CD1c-positive myeloid dendritic cell (primary cell): ENCODE measurements around the gene EBI3.
"Not testable (repeated sequence)": the region's sequence is repeated elsewhere in the genome, so short reads cannot be mapped to it uniquely, and the experiment has no call there.

Experiments
- DNase-seq: peaks from one replicate; pipeline ENCODE4 v3.0.0-alpha.2; 2016; ENCODE audit errors: extremely low spot score

EBI3 gene

DNA sequence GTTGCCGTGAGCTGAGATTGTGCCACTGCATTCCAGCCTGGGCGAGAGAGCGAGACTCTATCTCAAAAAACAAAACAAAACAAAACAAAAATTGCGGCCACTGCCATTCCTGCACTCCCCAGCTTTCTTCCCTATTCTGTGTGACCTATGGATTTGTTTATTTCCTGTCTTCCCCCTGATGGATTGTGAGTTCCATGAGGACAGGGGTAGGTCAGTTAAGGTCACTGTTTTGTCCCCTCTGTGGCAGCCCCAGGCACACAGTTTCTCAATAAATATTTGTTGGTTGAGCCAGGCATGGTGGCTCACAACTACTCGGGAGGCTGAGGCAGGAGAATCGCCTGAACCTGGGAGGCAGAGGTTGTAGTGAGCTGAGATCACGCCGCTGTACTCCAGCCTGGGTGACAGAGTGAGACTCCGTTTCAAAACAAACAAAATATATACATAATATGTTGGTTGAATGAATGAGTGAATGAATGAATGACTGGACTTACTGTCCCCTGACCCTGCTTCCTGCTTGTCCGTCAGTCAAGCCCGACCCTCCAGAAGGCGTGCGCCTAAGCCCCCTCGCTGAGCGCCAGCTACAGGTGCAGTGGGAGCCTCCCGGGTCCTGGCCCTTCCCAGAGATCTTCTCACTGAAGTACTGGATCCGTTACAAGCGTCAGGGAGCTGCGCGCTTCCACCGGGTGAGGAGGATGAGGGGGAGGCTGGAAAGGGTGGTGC is 5.0 kb downstream of the EBI3 start:
- no peak for DNase-seq

DNA sequence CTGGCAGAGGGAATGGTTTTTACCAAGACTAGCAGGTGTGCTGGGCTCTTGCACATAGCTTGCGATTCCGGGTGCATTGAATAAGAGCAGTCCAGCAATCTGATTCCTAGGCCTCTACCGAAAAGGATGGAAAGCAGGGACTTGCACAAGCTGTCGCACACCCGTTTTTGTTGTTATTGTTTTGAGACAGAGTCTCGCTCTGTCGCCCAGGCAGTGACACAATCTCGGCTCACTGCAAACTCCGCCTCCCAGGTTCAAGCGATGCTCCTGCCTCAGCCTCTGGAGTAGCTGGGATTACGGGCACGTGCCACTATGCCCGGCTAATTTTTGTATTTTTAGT is 5.5 kb downstream of the EBI3 start:
- DNase-seq: no peak

DNA sequence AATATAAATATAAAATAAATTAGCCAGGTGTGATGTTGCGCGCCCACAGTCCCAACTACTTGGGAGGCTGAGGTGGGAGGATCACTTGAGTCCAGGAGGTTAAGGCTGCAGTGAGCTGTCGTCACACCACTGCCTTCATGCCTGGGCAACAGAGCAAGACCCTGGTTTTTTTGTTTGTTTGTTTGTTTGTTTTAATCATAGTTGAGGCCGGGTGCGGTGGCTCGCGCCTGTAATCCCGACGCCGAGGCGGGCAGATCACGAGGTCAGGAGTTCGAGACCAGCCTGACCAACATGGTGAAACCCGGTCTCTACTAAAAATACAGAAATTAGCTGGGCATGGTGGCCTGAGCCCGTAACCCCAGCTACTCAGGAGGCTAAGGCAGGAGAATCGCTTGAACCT is 8.2 kb downstream of the EBI3 start:
- not testable (repeated sequence) for DNase-seq

DNA sequence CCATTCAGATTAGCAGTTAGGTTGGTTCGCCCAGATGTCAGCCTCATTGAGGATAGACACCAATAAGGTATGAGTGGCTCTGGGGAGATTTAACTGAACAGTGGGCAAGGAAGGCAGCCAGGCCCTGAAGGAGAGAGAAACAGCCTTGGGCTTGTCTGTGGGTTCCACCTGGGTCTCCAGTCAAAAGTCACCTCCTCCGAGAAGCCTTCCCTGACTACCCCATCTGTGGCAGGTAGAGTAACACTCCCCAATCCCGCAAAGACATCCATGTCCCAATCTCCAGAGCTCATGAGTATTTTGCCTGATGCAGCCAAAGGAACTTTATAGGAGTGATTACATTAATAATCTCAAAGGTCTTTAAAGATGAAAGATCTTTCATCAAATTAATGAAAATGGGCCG is 9.5 kb downstream of the EBI3 start:
- no peak for DNase-seq

DNA sequence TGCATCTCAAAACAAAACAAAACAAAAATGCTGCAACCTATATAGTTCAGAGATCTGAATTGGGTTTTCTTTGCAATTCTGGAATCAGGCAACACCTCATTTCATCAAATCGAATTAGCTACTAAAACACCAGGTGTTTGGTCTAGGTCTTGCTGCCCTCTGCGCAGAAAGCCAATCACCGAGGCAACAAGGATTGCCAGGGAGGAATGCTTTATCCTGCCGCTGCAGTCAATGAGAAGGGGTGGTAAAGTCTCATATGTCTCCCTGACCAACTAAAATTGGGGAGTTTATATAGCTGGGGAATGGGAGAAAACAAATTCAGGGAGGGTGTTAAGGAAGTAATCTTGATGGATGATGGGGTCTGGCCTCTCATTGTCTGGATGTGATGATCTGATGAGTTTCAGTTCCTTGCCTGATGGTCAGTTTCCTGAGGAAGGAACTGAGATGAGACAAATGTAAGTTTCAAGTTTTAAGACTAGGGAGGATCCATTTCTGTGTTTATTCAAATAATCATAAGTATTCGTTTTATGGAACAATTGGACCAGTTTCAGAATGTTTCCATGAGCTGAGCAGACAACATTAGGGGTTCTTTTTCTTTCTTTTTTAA is 12.6 kb downstream of the EBI3 start:
- DNase-seq: peak; percentile 54

DNA sequence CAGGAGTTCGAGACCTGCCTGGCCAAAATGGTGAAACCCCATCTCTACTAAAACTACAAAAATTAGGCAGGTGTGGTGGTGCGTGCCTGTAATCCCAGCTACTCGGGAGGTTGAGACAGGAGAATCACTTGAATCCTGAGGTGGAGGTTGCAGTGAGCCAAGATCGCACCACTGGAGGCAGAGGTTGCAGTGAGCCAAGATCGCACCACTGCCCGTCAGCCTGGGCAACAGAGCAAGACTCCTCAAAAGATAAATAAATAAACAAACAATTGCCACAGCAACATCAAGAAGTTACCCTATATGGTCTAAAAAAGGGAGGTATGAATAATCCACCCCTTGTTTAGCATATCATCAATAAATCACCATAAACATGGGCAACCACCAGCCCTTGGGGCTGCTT is 16.6 kb downstream of the EBI3 start:
- not testable (repeated sequence) for DNase-seq

DNA sequence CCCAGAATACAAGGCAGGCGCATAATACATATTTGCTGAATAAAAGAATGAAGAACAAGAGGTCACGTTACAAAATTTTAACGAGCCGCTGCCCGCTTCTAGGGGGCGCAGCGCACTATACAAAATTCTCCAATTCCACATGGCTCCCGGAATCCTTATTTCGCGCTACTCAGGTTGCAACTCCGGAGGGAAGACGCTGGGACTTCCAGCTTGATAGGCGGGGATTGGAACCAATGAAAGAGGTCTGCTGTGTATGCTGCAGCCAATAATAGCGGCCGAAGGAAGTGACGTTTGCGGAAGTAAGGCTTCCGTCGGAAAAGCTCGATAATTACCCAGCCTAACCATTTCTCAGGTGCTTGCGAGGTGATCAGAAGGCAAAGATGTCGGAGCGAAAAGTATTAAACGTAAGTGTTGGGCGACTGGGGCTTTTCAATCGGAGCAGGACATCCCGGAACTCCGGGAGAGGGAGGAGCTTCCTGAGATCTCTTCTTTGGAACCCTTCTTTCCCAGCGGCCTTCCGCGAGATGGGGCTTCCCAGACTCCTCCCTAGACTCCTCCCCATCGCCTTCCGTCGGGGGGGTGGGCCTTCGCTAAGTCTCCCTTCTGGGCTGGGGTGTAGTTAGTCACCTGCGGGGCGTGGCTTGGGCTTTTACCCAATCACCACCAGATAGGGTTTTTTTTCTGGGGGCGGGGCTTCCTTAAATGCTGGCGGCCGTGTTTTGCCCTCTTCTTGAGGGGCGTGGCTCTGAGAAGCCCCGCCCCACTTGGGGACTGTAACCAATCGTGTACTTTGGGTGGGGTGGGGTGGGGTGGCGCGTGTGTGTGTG is 17.7 kb downstream of the EBI3 start, which contains the start of gene YJU2:
Gene YJU2, plus strand, starts transcription at position 314 of the 827 bp plus-strand sequence. Its CDS starts 67 bp downstream, at position 381.
- peak; percentile 100 for DNase-seq

DNA sequence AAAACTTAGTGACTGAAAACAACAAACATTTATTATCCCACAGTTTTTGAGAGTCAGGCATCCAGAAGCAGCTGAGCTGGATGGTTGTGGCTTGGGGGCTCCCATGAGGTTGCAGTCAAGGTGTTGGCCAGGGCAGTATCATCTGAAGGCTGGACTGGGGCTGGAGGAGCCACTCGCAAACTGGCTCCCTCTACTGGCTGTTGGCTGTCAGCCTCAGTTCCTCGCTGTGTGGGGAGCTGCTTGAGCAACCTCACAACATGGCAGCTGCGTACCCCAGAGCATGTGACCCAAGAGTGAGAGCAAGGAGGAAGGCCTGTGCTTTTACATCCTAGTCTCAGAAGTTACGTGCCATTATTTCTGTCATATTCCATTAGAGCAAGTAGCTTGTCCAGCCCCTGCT is 27.2 kb downstream of the EBI3 start:
- DNase-seq: no peak

DNA sequence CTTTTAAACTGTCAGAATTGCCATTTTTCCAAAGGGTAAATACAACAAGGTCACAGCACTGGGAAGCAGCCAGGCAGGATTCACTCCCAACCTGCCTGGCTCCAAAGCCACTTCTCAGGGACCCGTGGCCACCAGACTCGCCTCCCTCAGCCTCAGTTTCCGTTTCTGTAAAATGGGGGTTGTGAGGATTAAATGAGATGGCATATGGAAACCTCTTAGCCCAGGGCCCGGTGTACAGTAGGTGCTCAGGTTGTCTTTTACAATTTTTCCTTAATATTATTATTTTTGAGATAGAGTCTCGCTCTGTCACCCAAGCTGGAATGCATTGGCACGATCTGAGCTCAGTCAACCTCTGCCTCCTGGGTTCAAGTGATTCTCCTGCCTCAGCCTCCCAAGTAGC is 27.7 kb downstream of the EBI3 start:
- no peak for DNase-seq

DNA sequence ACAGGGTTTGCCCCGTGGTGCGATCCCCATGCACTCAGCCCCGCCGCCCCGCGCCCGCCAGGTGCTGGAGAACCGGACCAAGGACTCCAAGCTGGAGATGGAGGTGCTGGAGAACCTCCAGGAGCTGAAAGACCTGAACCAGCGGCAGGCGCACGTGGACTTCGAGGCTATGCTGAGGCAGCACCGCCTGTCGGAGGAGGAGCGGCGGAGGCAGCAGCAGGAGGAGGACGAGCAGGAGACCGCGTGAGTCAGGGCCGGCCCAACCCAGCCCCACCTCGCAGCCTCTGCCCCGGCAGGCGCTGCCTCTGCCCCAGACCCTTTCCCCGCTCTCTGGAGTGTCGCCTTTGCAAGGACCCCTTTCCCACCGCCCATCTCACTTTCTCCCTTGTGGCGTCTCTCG is 28.9 kb downstream of the EBI3 start:
- DNase-seq: no peak

DNA sequence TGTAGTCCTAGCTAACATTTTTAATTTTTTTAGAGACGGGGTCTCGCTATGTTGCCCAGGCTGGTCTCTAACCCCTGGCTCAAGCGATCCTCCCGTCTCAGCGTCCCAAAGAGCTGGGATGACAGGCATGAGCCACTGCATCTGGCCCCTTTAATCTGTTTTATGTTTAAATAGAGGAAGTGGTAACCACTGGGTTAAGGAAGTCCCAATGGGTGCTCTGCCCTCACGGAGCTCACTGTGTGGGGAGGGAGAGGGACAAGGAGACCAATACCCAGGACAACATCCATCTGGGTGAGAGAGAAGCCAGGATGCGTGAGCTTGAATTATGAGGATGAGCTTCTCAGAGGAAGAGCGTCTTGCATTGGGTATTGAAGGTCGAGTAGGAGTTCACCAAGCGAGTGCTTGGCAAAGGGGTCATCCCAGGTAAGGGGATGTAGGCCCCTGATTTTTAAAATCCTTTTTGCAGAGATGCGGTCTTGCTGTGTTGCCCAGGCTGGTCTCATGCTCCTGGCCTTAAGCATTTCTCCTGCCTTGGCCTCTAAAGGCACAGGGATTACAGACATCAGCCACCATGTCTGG is 31.4 kb downstream of the EBI3 start:
- peak; percentile 40 for DNase-seq

DNA sequence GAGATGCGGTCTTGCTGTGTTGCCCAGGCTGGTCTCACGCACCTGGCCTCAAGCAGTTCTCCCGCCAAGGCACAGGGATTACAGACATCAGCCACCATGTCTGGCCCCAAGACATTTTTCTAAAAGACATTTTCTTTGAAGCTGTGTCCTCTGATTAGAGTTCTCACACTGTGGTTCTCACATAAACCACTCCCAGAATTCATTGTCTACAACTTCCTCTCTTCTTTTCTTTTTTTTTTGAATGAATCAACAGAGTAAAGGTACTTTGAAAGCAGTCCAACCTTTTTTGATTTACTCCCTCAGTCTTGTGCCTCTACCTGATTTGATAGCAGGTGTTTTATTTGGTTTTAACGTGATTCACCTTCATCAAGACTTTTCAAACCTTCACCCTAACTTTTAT is 35.5 kb downstream of the EBI3 start:
- no peak for DNase-seq

DNA sequence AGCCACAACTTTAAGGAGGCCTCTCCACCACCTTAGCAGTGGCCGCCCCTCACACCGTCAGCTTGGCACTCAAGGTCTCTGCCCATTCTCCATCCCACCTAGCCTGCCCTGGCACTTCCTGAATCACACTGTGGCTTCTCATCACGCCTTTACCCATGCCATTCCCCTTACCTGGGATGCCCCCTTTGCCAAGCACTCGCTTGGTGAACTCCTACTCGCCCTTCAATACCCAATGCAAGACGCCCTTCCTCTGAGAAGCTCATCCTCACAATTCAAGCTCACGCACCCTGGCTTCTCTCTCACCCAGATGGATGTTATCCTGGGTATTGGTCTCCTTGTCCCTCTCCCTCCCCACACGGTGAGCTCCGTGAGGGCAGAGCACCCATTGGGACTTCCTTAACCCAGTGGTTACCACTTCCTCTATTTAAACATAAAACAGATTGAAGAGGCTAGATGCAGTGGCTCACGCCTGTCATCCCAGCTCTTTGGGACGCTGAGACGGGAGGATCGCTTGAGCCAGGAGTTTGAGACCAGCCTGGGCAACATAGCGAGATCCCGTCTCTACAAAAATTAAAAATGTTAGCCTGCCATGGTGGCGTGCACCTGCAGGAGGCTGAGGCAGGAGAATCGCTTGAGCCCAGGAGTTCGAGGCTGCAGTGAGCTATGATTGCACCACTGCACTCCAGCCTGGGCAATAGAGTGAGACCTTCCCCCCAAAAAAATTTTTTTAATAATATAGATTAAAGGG is 37.1 kb downstream of the EBI3 start:
- DNase-seq: peak; percentile 48

DNA sequence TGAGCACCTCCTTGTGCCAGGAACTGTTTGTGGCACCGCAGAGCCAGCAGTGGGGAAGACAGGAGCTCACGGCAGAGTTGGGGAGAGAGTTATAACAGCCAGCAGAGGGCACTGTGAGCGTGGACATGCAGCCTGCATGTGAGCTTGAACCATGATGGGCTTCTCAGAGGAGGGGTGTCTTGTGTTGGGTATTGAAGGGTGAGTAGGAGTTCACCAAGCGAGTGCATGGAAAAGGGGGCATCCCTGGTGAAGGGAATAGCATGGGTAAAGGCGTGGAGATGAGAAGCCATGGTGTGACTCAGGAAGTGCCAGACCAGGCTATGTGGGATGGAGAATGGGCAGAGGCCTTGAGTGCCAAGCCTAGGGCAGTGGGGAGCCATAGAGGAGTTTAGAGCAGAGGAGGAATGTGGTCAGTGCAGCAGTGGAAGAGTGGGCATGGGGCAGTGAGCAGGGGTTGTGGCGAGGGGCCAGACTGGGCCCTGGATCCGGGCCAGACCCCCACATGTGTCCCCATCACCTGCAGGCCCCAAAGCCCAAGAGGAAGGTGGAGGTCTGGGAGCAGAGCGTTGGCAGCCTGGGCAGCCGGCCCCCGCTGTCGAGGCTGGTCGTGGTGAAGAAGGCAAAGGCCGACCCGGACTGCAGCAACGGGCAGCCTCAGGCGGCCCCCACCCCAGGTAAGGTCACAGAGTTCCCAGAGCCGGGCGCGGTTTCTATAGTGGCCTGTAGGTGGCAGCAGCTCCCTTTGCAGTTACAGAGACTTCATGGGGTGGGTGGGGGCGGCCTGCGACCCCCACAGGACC is 38.0 kb downstream of the EBI3 start:
- peak; percentile 54 for DNase-seq

DNA sequence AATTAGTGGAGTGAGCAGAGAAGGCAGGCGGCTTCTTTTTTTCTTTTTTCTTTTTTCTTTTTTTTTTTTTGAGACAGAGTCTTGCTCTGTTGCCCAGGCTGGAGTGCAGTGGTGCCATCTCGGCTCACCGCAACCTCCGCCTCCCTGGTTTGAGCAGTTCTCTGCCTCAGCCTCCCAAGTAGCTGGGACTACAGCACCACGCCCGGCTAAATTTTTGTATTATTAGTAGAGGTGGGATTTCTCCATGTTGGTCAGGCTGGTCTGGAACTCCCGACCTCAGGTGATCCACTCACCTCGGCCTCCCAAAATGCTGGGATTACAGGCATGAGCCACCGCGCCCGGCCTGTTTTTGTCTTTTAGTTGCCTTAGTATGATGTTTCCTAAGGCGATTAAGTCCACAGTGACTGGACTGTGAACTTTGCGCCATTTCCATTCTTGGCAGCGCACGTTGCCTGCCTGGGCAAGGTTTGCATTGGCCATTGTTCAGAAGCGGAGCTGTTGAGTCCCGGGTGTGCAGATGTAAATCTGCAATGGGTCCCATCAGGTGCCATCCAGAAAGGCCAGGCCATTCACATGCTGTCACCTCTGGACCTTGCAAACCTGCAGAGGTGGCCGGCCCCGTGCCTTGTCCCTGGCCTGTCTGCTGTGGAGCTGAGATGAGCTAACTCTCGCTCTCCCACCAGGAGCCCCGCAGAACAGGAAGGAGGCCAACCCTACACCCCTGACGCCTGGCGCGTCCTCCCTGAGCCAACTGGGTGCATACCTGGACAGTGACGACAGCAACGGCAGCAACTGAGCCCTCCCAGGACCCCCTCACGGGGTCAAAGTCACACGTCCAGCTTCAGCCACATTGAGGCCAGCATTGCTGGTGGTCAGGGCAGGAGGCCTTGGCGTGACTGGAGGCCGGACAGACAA is 38.8 kb downstream of the EBI3 start:
- no peak for DNase-seq

DNA sequence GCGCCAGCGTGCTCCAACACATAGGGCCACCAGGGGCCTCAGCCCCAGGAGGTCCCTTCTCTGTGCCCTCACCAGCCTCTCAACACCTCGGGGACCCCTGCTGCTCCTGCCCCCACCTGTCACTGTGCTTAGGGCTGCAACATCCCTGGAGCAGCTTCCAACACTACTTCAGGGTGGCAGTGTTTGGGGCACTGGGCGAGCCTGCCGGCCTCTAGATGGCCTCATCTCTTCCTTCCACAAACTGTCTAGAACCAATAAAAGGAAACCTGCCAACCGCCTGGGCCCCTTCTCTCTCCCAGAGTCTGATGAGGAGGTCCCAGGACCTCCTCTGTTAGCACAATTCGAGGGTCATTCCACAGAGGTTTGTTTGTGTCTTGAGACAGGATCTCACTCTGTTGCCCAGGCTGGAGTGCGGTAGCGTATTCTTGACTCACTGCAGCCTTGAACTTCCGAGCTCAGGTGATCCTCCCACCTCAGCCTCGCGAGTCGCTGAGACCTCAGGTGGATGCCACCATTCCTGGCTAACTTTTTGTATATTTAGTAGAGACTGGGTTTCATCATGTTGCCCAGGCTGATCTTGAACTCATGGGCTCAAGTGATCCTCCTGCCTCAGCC is 39.6 kb downstream of the EBI3 start:
- DNase-seq: no peak

DNA sequence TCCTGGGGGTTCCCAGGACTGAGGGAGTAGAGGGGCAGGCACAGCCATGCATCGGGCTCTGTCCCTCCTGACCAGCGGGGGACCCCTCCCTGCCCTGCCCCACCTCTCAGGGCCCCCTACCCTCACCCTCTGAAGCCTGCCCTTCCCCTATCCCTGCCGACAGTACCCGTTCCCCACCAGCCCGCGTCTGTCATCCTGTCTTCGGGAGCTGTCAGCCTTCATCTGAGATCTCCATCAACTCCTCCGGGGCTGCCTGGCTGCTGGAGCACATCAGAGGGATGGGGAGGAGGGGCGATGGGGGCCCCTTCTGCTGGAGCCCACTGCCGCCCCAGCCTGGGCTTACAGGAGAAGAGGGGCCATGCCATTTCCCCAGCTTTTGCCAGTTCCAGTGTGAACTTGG is 43.6 kb downstream of the EBI3 start:
- DNase-seq: no peak

DNA sequence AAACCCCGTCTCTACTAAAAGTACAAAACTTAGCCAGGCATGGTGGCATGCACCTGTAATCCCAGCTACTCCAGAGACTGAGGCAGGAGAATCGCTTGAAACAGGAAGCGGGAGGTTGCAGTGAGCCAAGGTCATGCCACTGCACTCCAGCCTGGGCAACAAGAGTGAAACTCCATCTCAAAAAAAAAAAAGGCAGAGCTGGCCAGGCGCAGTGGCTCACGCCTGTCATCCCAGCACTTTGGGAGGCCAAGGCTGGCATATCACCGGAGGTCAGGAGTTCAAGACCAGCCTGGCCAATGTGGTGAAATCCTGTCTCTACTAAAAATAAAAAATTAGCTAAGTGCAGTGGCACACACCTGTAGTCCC is 45.0 kb downstream of the EBI3 start:
- not testable (repeated sequence) for DNase-seq

DNA sequence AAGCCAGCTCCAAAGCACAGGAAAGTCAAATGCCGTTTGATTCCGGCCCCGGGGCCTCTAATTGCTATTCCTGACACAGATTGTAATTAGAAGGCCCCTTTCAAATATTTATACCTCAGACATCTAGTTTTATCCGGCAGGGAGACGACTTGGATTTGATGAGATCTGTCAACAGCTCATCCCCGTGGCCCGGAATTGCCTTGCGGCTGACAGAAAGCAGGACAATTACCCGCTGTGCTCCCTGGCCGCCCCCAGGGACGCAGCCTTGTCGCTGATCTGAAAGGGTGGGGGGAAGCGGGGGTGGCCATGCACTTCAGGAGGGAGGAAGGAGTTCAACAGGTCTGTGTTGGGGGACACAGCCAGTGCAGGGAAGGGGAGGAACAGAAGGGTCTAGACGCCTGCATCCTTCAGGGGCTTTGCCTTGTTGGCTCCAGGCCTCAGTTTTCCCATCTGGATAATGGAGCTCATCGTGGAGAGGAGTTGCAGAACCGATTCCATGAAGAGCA is 47.9 kb downstream of the EBI3 start:
- DNase-seq: no peak
